Stimulated activated CD8-positive, alpha-beta memory T cell treated with anti-CD3 and anti-CD28 coated beads, Interleukin-2, amount 100 ng/mL, for 48 hours (primary cell): ENCODE data around the gene SCN9A.
"Not testable (repeated sequence)": the region's sequence is repeated elsewhere in the genome, so short reads cannot be mapped to it uniquely, and the experiment has no call there.

ENCODE experiments used
- DNase-seq, 2 donors: peaks; one replicate each; pipeline ENCODE4 v3.0.0-alpha.2; 2020; ENCODE audit warnings: low read depth in 2 of 2

The SCN9A gene

GRCh38 chr2:166375736-166376487 lies at the start of gene SCN9A:
Gene SCN9A, minus strand, starts transcription at chr2:166375944. Its CDS starts 64,188 bp downstream, at chr2:166311756.
- DNase-seq = peak in 1 of 2 donors; percentile 12

DNA sequence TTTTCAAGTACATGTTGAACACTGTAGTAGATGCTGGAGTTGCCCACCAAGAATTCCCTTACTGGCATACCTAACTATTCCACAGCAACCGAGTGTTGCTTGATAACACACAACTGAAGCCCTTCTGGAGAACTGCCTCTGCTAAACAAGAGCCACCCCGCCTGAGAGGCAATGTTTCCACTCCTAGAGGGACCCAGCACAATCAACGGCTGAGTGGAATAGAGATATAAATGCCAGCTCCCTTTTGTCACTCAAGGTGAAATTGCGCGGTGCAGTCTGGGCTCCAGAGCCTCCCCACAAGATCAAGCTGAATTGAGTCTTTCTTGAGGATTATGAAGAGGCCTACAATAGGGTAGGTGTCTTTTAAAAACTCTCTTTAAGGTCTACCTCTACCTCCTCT lies 49.1 kb upstream of the SCN9A start:
- DNase-seq = no peak

DNA sequence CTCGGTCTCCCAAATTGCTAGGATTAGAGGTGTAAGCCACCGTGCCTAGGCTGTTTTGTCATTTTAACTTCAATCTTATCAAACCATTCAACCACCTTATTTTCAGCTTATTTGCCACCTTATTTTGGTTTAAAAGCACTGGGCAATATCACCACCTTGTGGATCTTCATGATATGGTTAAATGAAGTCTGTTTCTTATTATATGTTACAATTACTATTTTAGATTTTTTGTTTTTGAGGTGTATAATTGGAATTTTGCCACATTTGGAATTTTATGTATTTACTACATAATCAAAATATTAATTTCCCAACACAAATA lies 43.8 kb upstream of the SCN9A start:
- DNase-seq = no peak

DNA sequence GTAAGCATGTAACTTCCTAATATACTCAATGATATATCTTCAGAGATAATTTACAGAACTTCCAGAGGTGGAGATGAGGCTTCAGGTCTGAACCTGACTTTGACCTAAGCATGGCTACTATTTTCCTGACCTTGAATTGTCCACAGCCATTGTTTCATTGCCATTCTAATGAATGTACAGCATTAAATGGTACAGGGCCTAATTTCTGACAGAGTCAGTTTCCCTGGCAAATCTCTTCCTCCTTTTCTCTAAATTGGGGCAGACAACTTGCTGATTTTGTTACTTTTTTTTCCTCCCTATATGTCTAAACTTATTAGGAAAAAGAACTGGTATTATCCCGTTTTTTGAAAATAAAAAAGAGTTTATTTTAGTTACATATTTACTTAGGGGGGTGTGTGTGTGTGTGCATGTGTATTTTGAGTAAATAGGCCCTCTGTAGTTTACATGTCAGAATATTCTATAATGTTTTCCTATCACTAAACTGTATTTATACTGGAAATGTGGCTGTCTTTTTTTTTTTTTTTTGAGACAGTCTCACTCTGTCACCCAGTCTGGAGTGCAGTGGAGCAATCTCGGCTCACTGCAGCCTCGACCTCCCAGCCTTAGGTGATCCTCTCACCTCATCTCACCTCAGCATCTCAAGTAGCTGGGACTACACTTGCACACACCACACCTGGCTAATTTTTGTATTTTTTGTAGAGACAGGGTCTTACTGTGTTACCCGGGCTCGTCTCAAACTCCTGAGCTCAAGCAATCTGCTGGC lies 43.3 kb upstream of the SCN9A start:
- DNase-seq = no peak

GRCh38 chr2:166417669-166418068 lies 41.9 kb upstream of the SCN9A start:
- no peak for DNase-seq

DNA sequence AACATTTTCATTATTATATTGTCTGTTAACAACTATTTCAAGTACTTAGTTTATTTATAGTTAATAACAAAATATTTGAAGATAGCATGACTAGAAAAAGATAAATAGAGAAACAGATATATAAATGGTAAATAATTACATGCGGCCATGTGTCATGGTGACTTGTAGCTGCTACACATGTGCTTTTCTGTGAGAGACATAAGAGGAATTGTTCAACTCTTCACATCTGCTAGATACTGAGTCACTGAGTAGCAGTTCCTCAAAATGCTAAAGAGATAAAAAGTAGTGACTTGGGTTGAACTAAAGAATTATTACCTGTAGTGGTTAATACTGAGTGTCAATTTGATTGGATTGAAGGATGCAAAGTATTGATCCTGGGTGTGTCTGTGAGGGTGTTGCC lies 37.5 kb upstream of the SCN9A start:
- no peak for DNase-seq

DNA sequence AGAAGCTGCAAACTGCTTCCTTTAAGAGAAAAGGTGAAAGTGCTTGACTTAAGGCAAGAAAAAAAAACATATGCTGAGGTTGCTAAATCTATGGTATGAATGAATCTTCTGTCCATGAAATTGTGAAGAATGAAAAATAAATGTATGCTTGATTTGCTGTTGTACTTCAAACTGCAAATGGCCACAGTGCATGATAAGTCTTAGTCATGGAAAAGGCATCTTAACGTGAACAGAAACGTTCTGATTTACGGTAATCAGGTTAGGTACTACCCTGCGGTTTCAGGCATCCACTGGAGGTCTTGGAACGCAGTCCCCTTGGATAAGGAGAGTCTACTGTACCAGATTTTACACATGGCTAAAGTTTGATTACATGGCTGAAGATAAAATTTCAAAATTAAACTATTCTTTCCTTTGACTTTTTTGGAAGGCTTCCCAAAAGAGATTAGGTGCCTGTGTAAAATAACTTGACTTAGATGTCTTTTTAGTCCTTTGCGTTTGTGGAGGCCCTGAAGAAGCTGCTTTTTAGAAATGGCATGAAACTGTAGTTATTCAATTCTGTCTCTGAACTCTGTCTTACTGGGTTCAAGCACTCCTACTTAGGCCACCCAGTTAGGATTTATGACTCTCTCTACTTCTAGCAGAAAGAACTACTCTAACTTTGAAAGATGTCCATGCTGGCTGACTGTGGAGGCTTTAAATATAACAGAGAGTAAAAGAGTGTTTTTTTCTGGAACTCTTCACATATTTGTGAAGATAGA lies 35.9 kb upstream of the SCN9A start:
- DNase-seq = no peak

GRCh38 chr2:166410828-166411472 lies 35.2 kb upstream of the SCN9A start:
- no peak for DNase-seq

- not testable (repeated sequence) for DNase-seq
These were observed 32.0 kb upstream of the SCN9A start for GRCh38 chr2:166407746-166408145.

DNA sequence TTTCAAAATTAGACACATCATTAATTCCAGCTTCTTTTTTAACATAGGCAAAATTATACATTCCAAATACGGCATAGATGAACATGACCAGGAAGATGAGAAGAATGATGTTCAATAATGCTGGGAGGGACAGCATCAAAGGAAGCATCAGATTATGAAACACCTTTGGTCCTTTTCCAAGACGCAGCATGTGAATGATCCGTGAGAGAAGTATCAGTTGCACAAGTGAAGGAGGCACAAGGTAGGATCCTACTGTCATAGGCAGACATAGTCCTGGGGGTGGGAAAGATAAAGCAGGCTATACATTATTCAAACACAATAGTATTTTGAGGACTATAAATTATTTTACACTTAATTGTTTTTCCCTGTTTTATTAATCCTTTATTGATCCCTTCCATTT lies 30.6 kb upstream of the SCN9A start:
- no peak for DNase-seq

DNA sequence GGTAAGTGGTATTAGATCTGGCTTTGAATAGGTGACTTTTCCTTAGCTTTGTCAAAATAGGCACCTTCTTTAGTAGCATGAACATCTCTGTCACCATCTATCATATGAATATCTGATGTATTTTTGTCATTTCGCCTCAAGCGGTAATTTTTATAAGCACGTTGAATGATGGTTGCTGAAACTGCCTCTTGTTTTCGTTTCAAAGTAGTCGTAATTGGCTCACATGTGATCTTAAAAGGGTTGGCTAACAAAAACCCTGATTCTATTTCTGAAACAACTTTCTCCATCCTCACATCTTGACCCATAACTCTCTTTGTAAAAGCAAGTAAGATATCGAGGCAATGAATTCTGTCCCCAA lies 29.8 kb upstream of the SCN9A start:
- DNase-seq = no peak

GRCh38 chr2:166404831-166405568 lies 29.3 kb upstream of the SCN9A start:
- DNase-seq = no peak

DNA sequence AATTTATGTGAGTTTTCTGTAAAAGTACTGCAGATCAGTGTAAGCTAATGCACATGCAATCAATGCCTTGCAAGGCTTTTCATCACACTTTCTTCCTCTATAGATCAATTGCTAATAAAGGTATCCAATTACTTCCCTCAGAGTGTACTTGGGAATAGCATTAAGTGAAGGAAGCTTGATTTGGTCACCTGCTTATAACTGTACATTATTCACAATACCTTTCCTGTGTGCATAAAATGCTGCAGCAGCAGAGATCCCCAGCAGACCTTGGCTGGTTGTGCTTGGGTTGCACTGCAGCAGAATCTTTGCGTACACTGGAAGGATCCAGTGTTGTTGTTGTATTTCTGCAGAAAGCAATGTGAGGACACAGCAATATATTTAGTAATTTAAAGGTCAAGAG lies 18.5 kb upstream of the SCN9A start:
- no peak for DNase-seq

GRCh38 chr2:166393008-166393407 lies 17.3 kb upstream of the SCN9A start:
- no peak for DNase-seq

GRCh38 chr2:166388481-166389070 lies 12.8 kb upstream of the SCN9A start:
- no peak for DNase-seq

GRCh38 chr2:166385313-166385712 lies 9.6 kb upstream of the SCN9A start:
- DNase-seq = no peak

- DNase-seq = no peak
These were observed 9.0 kb upstream of the SCN9A start for GRCh38 chr2:166384774-166385173.

- DNase-seq = no peak
These were observed 6.7 kb upstream of the SCN9A start for GRCh38 chr2:166382448-166382847.

DNA sequence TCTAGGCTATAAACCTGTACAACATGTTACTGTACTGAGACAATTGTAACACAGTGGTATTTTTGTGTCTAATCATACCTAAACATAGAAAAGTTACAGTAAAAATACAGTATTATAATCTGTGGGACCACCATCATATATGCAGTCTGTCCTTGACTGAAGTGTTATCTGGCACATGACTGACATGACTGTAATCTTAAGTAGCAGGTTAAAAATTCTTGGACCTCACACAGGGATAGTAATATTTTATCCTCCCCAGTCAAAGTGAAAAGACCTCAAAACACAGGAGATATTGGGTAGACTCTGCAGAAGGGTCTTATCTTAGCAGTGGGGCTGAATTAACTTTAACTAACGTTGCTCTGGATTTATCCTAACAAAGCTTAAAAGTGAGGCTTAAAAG lies 4.9 kb upstream of the SCN9A start:
- no peak for DNase-seq

GRCh38 chr2:166376873-166377272 lies 1.1 kb upstream of the SCN9A start:
- DNase-seq = no peak

DNA sequence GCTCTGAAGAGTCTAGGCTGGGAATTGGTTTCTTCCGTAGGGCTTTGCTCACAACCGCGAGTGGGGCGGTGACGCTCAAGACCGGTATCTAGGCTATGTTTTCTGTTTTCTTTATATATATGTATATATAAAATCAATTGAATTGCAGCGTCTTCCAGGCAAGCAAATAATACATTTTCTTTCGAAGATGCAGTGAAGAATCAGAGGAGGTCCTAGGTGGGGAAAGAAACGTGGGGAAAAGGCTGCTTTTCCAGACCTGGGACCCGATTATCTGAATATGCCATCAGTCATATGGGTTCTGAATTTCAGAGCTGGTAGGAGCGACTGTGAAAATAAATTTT lies 714 bp upstream of the SCN9A start:
- no peak for DNase-seq
